K562 (cell line): ENCODE data around the gene SLC39A13. TPM values are rescaled to one million over a fixed set of nuclear protein-coding genes. Genes with fewer than 3 reads are reported as not detected.

ENCODE experiments used
- CCNT2 ChIP-seq: IDR thresholded peaks from 2 replicates; pipeline ENCODE4 v1.6.1; 2011; ENCODE audit warnings: borderline replicate concordance, low read depth, mild to moderate bottlenecking, moderate library complexity, mixed read lengths, low read length; ENCODE audit not compliant: insufficient read length; ENCODE audit errors: extremely low read depth
- GATAD2A ChIP-seq: fragments of 450-650 bp; IDR thresholded peaks from 2 replicates; pipeline ENCODE4 v1.6.1; 2017
- HMGN3 ChIP-seq: IDR thresholded peaks from 2 replicates; pipeline ENCODE4 v1.6.1; 2011; ENCODE audit warnings: borderline replicate concordance, low read depth, mild to moderate bottlenecking, mixed read lengths, low read length; ENCODE audit not compliant: insufficient read length; ENCODE audit errors: extremely low read depth
- KDM1A ChIP-seq, 2 experiments: fragments of 450-650 bp; IDR thresholded peaks; 2 replicates each; pipeline ENCODE4 v1.6.1; 2016; ENCODE audit warnings: mild to moderate bottlenecking in 2 of 2
- MTA1 ChIP-seq: fragments of 450-650 bp; IDR thresholded peaks from 2 replicates; pipeline ENCODE4 v1.6.1; 2017; ENCODE audit warnings: borderline replicate concordance
- U2AF1 ChIP-seq: fragments of 200-400 bp; formaldehyde crosslinking; optimal IDR thresholded peaks from 2 replicates; pipeline ENCODE3; 2017; ENCODE audit warnings: mild to moderate bottlenecking, low read depth, low read length, moderate library complexity
- ZFPM2 ChIP-seq: fragments of 250-450 bp; sonication (Bioruptor Pico); IDR thresholded peaks from 2 replicates; pipeline ENCODE4 v1.5.1; 2022; ENCODE audit warnings: mild to moderate bottlenecking
- polyA plus RNA-seq, 8 experiments: library from polyadenylated mRNA; depleted of rRNA in 4 of 8; stranded (reverse) in 5 of 8; unstranded in 3 of 8; fragments of >200 nt; fragmentation: Nextera tagmentation in 2 of 8; fragmentation: Illumina TruSeq in 1 of 8; extraction: Ambion mirVana in 2 of 8; extraction: Trizol in 1 of 8; gene quantifications; 2 replicates each; pipeline versions ENCODE4 v1.2.1 to v1.2.3, GENCODE V29; 2011 to 2014; ENCODE audit warnings: inconsistent platforms in 1 of 8, missing spikeins in 1 of 8
- total RNA-seq, 7 experiments: library from RNA; depleted of rRNA in 6 of 7; stranded (reverse); fragments of >200 nt in 6 of 7; fragmentation: Illumina TruSeq in 2 of 7; extraction: Trizol in 2 of 7; gene quantifications; 2 replicates each; pipeline versions ENCODE4 v1.2.1 to v1.2.3, GENCODE V29; 2011 to 2021; ENCODE audit warnings: low replicate concordance in 1 of 7
- TF ChIP-seq, protein P1 (sequence below): fragments of 250-450 bp; sonication (Bioruptor Pico); IDR thresholded peaks from 2 replicates; pipeline ENCODE4 v1.6.1; 2021; ENCODE audit warnings: mild to moderate bottlenecking
- TF ChIP-seq, protein P2 (sequence below): sonication (generic); formaldehyde crosslinking; IDR thresholded peaks from 2 replicates; pipeline ENCODE4 v1.8.0; 2022; ENCODE audit warnings: missing genetic modification reagents, mild to moderate bottlenecking, borderline replicate concordance
- TF ChIP-seq, protein P3 (sequence below): fragments of 250-450 bp; sonication (Bioruptor Pico); IDR thresholded peaks from 2 replicates; pipeline ENCODE4 v1.4.0; 2020; ENCODE audit warnings: mild to moderate bottlenecking, moderate library complexity, borderline replicate concordance

Gene SLC39A13
- total and polyA plus RNA-seq, 9 of the 15 experiments (the other 6 are each of a cell fraction or from before 2014, with no cell fraction given), result 0.17 to 15.9 (median 3.2) TPM

DNA sequence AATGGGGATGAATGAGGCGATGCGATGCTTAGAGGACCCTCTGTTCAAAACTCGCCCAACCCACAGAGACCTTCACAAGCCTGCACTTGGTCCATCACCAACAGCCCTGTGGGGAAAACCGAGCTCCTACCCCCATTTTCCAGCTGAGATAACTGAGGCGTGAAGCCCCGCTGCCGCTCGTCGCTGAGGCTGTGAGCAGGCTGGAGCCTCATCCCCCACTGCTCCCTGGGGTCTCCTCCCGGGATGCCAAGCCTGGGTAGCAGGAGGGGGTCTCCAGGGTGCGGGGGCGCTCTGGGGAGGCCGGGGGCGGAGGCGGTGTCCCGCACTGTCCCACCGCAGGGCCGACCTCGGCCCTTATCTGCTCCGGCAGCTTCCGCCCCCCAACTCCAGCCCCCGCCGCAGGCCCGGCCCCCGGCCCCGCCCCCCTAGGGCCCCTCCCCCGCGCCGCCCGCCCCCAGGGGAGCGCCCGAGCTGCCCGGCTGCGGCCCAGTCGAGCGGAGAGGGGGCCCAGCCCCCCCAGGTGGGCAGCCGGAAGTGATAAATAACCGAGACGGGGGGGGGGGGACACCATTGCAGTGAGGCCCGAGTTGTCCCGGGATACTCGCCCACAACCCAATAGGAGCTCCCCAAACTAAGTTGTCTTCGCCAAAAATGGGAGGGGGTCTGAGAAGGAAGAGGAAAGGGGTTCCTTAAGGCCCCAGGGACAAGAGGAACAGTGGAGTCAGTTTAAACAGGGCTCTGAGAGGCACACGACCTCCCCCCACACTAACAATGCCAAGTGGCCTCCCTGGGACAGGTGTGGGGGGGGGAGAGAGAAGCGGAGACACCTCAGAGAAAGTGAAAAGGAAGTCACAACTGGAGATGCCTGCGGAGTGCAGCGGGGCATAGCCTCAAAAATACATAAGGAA, 8.3 kb upstream of the SLC39A13 start (continued):
- TF ChIP-seq ZFPM2 (CRISPR knock-in tag), result no peak
- TF ChIP-seq, protein P1, sequence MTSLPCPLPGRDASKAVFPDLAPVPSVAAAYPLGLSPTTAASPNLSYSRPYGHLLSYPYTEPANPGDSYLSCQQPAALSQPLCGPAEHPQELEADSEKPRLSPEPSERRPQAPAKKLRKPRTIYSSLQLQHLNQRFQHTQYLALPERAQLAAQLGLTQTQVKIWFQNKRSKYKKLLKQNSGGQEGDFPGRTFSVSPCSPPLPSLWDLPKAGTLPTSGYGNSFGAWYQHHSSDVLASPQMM (CRISPR knock-in tag), result no peak
- TF ChIP-seq KDM1A (IDR thresholded peaks at IDR 0.05), result peak; percentile 71 to 91
- peak; percentile 53 for TF ChIP-seq CCNT2
- TF ChIP-seq HMGN3, result peak; percentile 45
- TF ChIP-seq GATAD2A, result 0 out of 2 replicates have a peak, but pooled peaks have one; percentile 17
- TF ChIP-seq, protein P2, sequence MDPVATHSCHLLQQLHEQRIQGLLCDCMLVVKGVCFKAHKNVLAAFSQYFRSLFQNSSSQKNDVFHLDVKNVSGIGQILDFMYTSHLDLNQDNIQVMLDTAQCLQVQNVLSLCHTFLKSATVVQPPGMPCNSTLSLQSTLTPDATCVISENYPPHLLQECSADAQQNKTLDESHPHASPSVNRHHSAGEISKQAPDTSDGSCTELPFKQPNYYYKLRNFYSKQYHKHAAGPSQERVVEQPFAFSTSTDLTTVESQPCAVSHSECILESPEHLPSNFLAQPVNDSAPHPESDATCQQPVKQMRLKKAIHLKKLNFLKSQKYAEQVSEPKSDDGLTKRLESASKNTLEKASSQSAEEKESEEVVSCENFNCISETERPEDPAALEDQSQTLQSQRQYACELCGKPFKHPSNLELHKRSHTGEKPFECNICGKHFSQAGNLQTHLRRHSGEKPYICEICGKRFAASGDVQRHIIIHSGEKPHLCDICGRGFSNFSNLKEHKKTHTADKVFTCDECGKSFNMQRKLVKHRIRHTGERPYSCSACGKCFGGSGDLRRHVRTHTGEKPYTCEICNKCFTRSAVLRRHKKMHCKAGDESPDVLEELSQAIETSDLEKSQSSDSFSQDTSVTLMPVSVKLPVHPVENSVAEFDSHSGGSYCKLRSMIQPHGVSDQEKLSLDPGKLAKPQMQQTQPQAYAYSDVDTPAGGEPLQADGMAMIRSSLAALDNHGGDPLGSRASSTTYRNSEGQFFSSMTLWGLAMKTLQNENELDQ (CRISPR knock-in tag), result no peak
- TF ChIP-seq U2AF1, result no peak
- TF ChIP-seq, protein P3, sequence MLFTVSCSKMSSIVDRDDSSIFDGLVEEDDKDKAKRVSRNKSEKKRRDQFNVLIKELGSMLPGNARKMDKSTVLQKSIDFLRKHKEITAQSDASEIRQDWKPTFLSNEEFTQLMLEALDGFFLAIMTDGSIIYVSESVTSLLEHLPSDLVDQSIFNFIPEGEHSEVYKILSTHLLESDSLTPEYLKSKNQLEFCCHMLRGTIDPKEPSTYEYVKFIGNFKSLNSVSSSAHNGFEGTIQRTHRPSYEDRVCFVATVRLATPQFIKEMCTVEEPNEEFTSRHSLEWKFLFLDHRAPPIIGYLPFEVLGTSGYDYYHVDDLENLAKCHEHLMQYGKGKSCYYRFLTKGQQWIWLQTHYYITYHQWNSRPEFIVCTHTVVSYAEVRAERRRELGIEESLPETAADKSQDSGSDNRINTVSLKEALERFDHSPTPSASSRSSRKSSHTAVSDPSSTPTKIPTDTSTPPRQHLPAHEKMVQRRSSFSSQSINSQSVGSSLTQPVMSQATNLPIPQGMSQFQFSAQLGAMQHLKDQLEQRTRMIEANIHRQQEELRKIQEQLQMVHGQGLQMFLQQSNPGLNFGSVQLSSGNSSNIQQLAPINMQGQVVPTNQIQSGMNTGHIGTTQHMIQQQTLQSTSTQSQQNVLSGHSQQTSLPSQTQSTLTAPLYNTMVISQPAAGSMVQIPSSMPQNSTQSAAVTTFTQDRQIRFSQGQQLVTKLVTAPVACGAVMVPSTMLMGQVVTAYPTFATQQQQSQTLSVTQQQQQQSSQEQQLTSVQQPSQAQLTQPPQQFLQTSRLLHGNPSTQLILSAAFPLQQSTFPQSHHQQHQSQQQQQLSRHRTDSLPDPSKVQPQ (CRISPR knock-in tag), result no peak
- TF ChIP-seq MTA1, result no peak
